GM23338 (cell line): ENCODE data around the gene RICTOR. TPM values are rescaled to one million over a fixed set of nuclear protein-coding genes. Genes with fewer than 3 reads are reported as not detected.

Experiments used
- ATAC-seq: fragments of 200-7000 bp; cut with Tn5 transposase; 3 replicates; pipeline ENCODE4 v1.9.1; 2020
- DNase-seq: peaks from one replicate; pipeline ENCODE4 v3.0.0-alpha.2; 2015; ENCODE audit warnings: low spot score
- H2AFZ ChIP-seq: fragments of 200-600 bp; sonication (generic); 2 replicates; pipeline ENCODE4 v1.8.0; 2016; ENCODE audit warnings: antibody characterized with exemption, mild to moderate bottlenecking, moderate library complexity
- H3F3A ChIP-seq: fragments of 200-600 bp; sonication (generic); replicated peaks from 2 replicates; pipeline ENCODE4 v1.8.0; 2017; ENCODE audit warnings: antibody characterized with exemption, mixed run types, low read depth
- H3K27ac ChIP-seq: fragments of 200-600 bp; sonication (generic); 2 replicates; pipeline ENCODE4 v1.6.1; 2016; ENCODE audit warnings: low read depth
- H3K27me3 ChIP-seq: fragments of 200-600 bp; sonication (generic); 2 replicates; pipeline ENCODE4 v1.8.0; 2016; ENCODE audit warnings: mild to moderate bottlenecking, mixed run types, moderate library complexity; ENCODE audit not compliant: insufficient read depth
- H3K36me3 ChIP-seq: fragments of 200-600 bp; sonication (generic); 2 replicates; pipeline ENCODE4 v1.8.0; 2016; ENCODE audit warnings: mild to moderate bottlenecking; ENCODE audit not compliant: insufficient read depth
- H3K4me1 ChIP-seq: fragments of 200-600 bp; sonication (generic); 2 replicates; pipeline ENCODE4 v1.8.0; 2016; ENCODE audit warnings: mild to moderate bottlenecking, moderate library complexity; ENCODE audit not compliant: insufficient read depth
- H3K4me2 ChIP-seq: fragments of 200-600 bp; sonication (generic); 2 replicates; pipeline ENCODE4 v1.7.1; 2017; ENCODE audit warnings: mixed run types
- H3K4me3 ChIP-seq: fragments of 200-600 bp; sonication (generic); 2 replicates; pipeline ENCODE4 v1.6.1; 2016; ENCODE audit warnings: mixed run types
- H3K79me2 ChIP-seq: fragments of 200-600 bp; sonication (generic); replicated peaks from 2 replicates; pipeline ENCODE4 v1.8.0; 2017; ENCODE audit warnings: mild to moderate bottlenecking; ENCODE audit not compliant: insufficient read depth
- H3K9me2 ChIP-seq: fragments of 200-600 bp; sonication (generic); 2 replicates; pipeline ENCODE4 v1.8.0; 2017; ENCODE audit not compliant: insufficient read depth
- H4K20me1 ChIP-seq: fragments of 200-600 bp; sonication (generic); replicated peaks from 2 replicates; pipeline ENCODE4 v1.8.0; 2017; ENCODE audit warnings: mild to moderate bottlenecking; ENCODE audit not compliant: insufficient read depth
- H3K27ac Mint-ChIP-seq: 2 replicates; pipeline ENCODE4 v1.8.0; 2020; ENCODE audit warnings: inconsistent platforms, mild to moderate bottlenecking, moderate library complexity, mixed read lengths
- H3K27me3 Mint-ChIP-seq: 3 replicates; pipeline ENCODE4 v1.8.0; 2022; ENCODE audit warnings: low read depth, mild to moderate bottlenecking, moderate library complexity, mixed read lengths, inconsistent platforms; ENCODE audit not compliant: insufficient read depth, poor library complexity
- H3K36me3 Mint-ChIP-seq: 3 replicates; pipeline ENCODE4 v1.8.0; 2021; ENCODE audit warnings: low read depth, mild to moderate bottlenecking, inconsistent platforms, moderate library complexity, mixed read lengths
- H3K4me1 Mint-ChIP-seq: 3 replicates; pipeline ENCODE4 v1.8.0; 2020; ENCODE audit warnings: mild to moderate bottlenecking, inconsistent platforms, mixed read lengths
- H3K4me3 Mint-ChIP-seq: 3 replicates; pipeline ENCODE4 v1.8.0; 2021; ENCODE audit warnings: moderate library complexity, mild to moderate bottlenecking, inconsistent platforms, mixed read lengths
- H3K9me3 Mint-ChIP-seq: 3 replicates; pipeline ENCODE4 v1.8.0; 2020; ENCODE audit warnings: moderate library complexity, mild to moderate bottlenecking, inconsistent platforms, mixed read lengths
- CREB1 ChIP-seq: fragments of 250-450 bp; sonication (Bioruptor Pico); IDR thresholded peaks from 2 replicates; pipeline ENCODE4 v1.5.0; 2020; ENCODE audit warnings: low read depth, mild to moderate bottlenecking, moderate library complexity
- CTCF ChIP-seq, 2 experiments: fragments of 200-600 bp in 1 of 2; sonication (generic) in 1 of 2; conservative IDR thresholded peaks; 2 replicates each; pipeline versions ENCODE4 v1.5.1 to v1.6.1; 2016 to 2017; ENCODE audit warnings: antibody characterized with exemption in 2 of 2, low read depth in 2 of 2, mild to moderate bottlenecking in 2 of 2, moderate library complexity in 1 of 2
- ETS1 ChIP-seq: IDR thresholded peaks from 2 replicates; pipeline ENCODE4 v1.6.1; 2016; ENCODE audit warnings: antibody characterized with exemption
- EZH2 ChIP-seq: fragments of 200-600 bp; sonication (generic); IDR thresholded peaks from one replicate; pipeline ENCODE4 v1.8.0; 2017; ENCODE audit warnings: antibody characterized with exemption, mild to moderate bottlenecking, low read depth; ENCODE audit not compliant: unreplicated experiment
- EZH2phosphoT487 ChIP-seq: fragments of 200-600 bp; sonication (generic); IDR thresholded peaks from one replicate; pipeline ENCODE4 v1.8.1; 2018; ENCODE audit warnings: antibody characterized with exemption; ENCODE audit not compliant: unreplicated experiment
- JUNB ChIP-seq: IDR thresholded peaks from one replicate; pipeline ENCODE4 v1.6.1; 2016; ENCODE audit warnings: antibody characterized with exemption; ENCODE audit not compliant: unreplicated experiment
- NANOG ChIP-seq: IDR thresholded peaks from 2 replicates; pipeline ENCODE4 v1.6.1; 2016; ENCODE audit warnings: antibody characterized with exemption, borderline replicate concordance
- POLR2AphosphoS5 ChIP-seq: IDR thresholded peaks from 2 replicates; pipeline ENCODE4 v1.6.1; 2016; ENCODE audit warnings: antibody characterized with exemption, low read depth
- REST ChIP-seq: IDR thresholded peaks from one replicate; pipeline ENCODE4 v1.6.1; 2018; ENCODE audit warnings: antibody characterized with exemption; ENCODE audit not compliant: unreplicated experiment
- STAT1 ChIP-seq: IDR thresholded peaks from one replicate; pipeline ENCODE4 v1.6.1; 2016; ENCODE audit warnings: antibody characterized with exemption; ENCODE audit not compliant: unreplicated experiment
- ZNF114 ChIP-seq: fragments of 250-450 bp; sonication (Bioruptor Pico); IDR thresholded peaks from 2 replicates; pipeline ENCODE4 v1.5.0; 2020; ENCODE audit warnings: mild to moderate bottlenecking, moderate library complexity
- ZNF331 ChIP-seq: fragments of 250-450 bp; sonication (Bioruptor Pico); IDR thresholded peaks from 2 replicates; pipeline ENCODE4 v1.5.0; 2020; ENCODE audit warnings: low read depth, mild to moderate bottlenecking, moderate library complexity
- ZNF462 ChIP-seq: fragments of 250-450 bp; sonication (Bioruptor Pico); IDR thresholded peaks from 2 replicates; pipeline ENCODE4 v1.5.0; 2020; ENCODE audit warnings: mild to moderate bottlenecking, moderate library complexity
- polyA plus RNA-seq: library from polyadenylated mRNA; unstranded; fragments of >200 nt; fragmentation: Nextera tagmentation; extraction: Ambion mirVana; gene quantifications from 2 replicates; pipeline ENCODE4 v1.2.1, GENCODE V29; 2016
- total RNA-seq: library from RNA; depleted of rRNA; stranded (reverse); fragments of >200 nt; shearing (Covaris generic); gene quantifications from 2 replicates; pipeline ENCODE4 v1.2.3, GENCODE V29; 2014

Gene RICTOR
- total and polyA plus RNA-seq, 2 experiments from 2014 or later, result 9.9 to 27.4 TPM

- peaks cover 37% of the 10 kb centered on the region for H3K4me1 Mint-ChIP-seq
- no peak for DNase-seq
- H3K27ac Mint-ChIP-seq, result no peak overlapping the region
- Histone ChIP-seq H3F3A (no peaks in the 10 kb centered on the region), H3K36me3 (no peaks in the 10 kb centered on the region; the same call in 1 of the 2 replicates), H3K9me2 (no peaks in the 10 kb centered on the region), H3K4me3 (no peak overlapping the region), H3K79me2 (peaks cover 83% of the 10 kb centered on the region), H2AFZ (no peak overlapping the region), H3K4me1 (peaks cover 45% of the 10 kb centered on the region), H4K20me1 (no peaks in the 10 kb centered on the region), H3K27me3 (no peaks in the 10 kb centered on the region), H3K27ac (no peak overlapping the region), H3K4me2 (no peak overlapping the region)
- peaks cover 44% of the 10 kb centered on the region for H3K36me3 Mint-ChIP-seq
- no peak for ATAC-seq
- H3K4me3 Mint-ChIP-seq, result no peak overlapping the region
- H3K27me3 Mint-ChIP-seq, result peaks cover 4% of the 10 kb centered on the region
- H3K9me3 Mint-ChIP-seq, result peaks cover 26% of the 10 kb centered on the region
- TF ChIP-seq ZNF462 (CRISPR knock-in tag), result no peak
- TF ChIP-seq JUNB, result no peak
- no peak for TF ChIP-seq NANOG
- no peak for TF ChIP-seq EZH2
- TF ChIP-seq CREB1, result no peak
- TF ChIP-seq POLR2AphosphoS5, result no peak
- no peak for TF ChIP-seq ETS1
- no peak for TF ChIP-seq REST
- no peak for TF ChIP-seq ZNF331 (CRISPR knock-in tag)
- no peak for TF ChIP-seq CTCF (conservative IDR thresholded peaks at IDR 0.05; ENCODE audit: low read depth in 2 of 2)
- no peak for TF ChIP-seq EZH2phosphoT487
- no peak for TF ChIP-seq STAT1
- TF ChIP-seq ZNF114, result no peak
These were observed 48.7 kb downstream of the RICTOR start for GRCh38 chr5:39025456-39025855.
